Measurements from ENCODE around the gene CD7.

GRCh38 chr17:82275326-82275725, 42.1 kb downstream of the CD7 start:
- TF ChIP-seq CTCF (IDR thresholded peaks at IDR 0.05) (no peak), POLR2A (IDR thresholded peaks at IDR 0.05) (no peak)
